Body of pancreas (tissue), 4 donors: ENCODE measurements around the gene CD2BP2.

Experiments
- CTCF ChIP-seq, 7 experiments: fragments of 450-650 bp in 4 of 7; fragments of 200-600 bp in 3 of 7; sonication (generic) in 3 of 7; IDR thresholded peaks; one replicate each; pipeline ENCODE4 v1.5.1; 2016 to 2019; ENCODE audit warnings: antibody characterized with exemption in 7 of 7
- POLR2A ChIP-seq, 3 donors: fragments of 450-650 bp; IDR thresholded peaks; one replicate each; pipeline ENCODE4 v1.6.1; 2016; ENCODE audit warnings: antibody characterized with exemption in 3 of 3, mild to moderate bottlenecking in 2 of 3

GRCh38 chr16:30372725-30373124 lies 17.6 kb upstream of the CD2BP2 start:
- TF ChIP-seq CTCF (IDR thresholded peaks at IDR 0.05): no peak
- no peak for TF ChIP-seq POLR2A (IDR thresholded peaks at IDR 0.05)
